ENCODE results near the gene NOVA1.
"Not testable (repeated sequence)": the region's sequence is repeated elsewhere in the genome, so short reads cannot be mapped to it uniquely, and the experiment has no call there.

Gene NOVA1, protein sequence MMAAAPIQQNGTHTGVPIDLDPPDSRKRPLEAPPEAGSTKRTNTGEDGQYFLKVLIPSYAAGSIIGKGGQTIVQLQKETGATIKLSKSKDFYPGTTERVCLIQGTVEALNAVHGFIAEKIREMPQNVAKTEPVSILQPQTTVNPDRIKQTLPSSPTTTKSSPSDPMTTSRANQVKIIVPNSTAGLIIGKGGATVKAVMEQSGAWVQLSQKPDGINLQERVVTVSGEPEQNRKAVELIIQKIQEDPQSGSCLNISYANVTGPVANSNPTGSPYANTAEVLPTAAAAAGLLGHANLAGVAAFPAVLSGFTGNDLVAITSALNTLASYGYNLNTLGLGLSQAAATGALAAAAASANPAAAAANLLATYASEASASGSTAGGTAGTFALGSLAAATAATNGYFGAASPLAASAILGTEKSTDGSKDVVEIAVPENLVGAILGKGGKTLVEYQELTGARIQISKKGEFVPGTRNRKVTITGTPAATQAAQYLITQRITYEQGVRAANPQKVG

GRCh38 chr14:26597589-26598080, at the start of gene NOVA1:
Gene NOVA1 (minus strand): TSS chr14:26598033. CDS start chr14:26597436, 597 bp downstream.
- DNase-seq: no peak

DNA sequence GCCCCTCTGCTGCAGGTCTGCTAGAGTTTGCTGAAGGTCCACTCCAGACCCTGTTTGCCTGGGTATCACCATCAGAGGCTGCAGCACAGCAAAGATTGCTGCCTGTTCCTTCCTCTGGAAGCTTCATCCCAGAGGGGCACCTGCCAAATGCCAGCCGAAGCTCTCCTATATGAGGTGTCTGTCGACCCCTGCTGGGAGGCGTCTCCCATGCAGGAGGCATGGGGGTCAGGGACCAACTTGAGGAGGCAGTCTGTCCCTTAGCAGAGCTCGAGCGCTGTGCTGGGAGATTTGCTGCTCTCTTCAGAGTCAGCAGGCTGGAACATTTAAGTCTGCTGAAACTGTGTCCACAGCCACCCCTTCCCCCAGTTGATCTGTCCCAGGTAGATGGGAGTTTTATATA, 47.2 kb upstream of the NOVA1 start:
- not testable (repeated sequence) for DNase-seq

DNA sequence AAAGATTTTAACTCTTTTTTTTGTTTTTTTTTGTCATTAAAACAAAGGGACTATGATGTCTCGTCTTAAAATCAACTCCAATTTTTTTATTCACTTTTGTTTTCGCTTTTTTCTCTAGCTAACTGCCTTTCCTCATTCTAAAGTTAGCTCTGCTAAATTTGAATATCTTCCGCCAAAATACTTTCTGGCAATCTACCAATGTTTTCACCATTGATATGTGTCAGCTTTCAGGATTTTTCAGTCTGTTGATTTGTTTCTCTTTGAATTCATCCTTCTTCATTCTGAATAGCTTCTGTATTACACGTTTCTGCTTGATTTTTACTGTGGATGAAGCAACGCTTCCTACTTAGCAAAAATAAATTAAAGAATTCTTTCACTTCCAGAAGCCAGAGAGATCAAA, 38.7 kb upstream of the NOVA1 start:
- DNase-seq: no peak

- not testable (repeated sequence) for DNase-seq
Measured at GRCh38 chr14:26634946-26635345, 37.1 kb upstream of the NOVA1 start.

DNA sequence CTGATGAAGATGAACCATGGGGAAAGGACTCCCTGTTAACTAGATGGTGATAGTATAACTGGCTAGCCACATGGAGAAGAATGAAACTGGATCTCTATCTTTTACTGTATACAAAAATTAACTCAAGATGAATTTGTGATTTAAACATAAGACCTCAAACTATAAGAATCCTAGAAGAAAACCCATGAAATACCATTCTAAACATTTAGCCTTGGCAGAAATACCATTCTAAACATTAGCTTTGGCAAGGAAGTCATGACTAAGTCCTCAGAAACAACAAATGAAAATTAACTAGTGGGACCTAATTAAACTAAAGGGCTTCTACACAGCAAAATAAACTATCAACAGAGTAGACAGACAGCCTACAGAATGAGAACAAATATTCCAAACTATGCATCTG, 28.4 kb upstream of the NOVA1 start:
- DNase-seq: no peak

- DNase-seq: no peak
Measured at GRCh38 chr14:26622611-26623010, 24.8 kb upstream of the NOVA1 start.

GRCh38 chr14:26621807-26622560, 24.2 kb upstream of the NOVA1 start:
- DNase-seq: no peak

DNA sequence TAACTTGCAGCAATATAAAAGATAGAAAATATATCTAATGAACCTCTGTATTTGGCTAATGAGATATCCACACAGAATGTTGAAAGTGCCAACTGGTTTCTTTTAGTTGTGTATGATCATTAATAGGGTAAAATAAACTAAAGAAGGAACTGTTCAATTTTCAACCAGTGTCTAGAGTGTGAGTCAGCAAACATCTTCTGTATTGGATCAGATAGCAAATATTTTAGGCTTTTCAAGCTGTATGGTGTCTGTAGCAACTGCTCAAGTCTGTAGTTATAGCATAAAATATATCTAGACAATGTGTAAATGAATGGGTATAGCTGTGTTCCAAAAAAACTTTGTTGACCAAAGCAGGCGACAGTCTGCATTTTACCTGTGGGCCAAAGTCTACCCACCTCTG, 23.5 kb upstream of the NOVA1 start:
- DNase-seq: no peak

- DNase-seq: no peak
Measured at GRCh38 chr14:26611259-26611658, 13.4 kb upstream of the NOVA1 start.

GRCh38 chr14:26606729-26607312, 9.0 kb upstream of the NOVA1 start:
- no peak for DNase-seq

DNA sequence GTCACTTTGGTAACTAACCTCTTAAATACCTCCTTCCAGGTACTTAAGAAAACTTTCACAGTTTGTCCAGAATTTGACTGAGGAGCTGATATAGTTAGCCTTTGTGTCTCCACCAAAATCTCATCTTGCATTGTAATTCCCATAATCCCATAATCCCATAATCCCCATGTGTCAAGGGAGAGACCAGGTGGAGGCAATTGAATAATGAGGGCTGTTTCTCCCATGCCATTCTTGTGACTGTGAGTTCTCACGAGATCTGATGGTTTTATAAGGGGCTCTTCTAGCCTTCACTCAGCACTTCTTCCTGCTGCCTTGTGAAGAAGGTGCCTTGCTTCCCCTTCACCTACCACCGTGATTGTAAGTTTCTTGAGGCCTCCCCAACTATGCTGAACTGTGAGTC, 7.8 kb upstream of the NOVA1 start:
- DNase-seq: no peak

GRCh38 chr14:26602902-26603301, 5.1 kb upstream of the NOVA1 start:
- no peak for DNase-seq

GRCh38 chr14:26601856-26602255, 4.0 kb upstream of the NOVA1 start:
- DNase-seq: no peak

- no peak for DNase-seq
Measured at GRCh38 chr14:26599291-26599690, 1.5 kb upstream of the NOVA1 start.

DNA sequence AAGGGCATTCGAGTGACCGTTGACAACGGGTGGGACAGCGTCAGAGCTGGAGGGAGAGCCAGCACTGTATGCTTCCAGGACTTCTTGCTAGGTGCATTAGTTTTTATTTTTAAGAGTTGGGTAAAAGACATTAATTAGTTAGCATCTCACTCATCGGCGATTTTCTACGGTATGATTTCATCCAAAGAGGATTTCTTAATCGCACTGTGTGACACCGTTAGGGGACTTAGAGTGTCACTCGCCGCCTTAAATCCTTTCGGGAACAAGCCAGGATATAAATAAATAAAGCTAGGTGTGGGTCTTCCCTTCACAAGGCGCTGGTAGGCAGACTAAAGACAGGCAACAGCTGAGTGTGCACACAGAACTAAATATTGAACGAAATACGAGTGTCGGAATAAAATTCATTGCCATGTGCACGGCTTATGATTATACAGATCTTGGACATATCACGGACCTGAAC, 869 bp upstream of the NOVA1 start:
- no peak for DNase-seq

- DNase-seq: no peak
Measured at GRCh38 chr14:26598081-26598671, 343 bp upstream of the NOVA1 start.

- no peak for DNase-seq
Measured at GRCh38 chr14:26597071-26597588, 703 bp downstream of the NOVA1 start.

GRCh38 chr14:26596543-26597061, 1.2 kb downstream of the NOVA1 start:
- no peak for DNase-seq

DNA sequence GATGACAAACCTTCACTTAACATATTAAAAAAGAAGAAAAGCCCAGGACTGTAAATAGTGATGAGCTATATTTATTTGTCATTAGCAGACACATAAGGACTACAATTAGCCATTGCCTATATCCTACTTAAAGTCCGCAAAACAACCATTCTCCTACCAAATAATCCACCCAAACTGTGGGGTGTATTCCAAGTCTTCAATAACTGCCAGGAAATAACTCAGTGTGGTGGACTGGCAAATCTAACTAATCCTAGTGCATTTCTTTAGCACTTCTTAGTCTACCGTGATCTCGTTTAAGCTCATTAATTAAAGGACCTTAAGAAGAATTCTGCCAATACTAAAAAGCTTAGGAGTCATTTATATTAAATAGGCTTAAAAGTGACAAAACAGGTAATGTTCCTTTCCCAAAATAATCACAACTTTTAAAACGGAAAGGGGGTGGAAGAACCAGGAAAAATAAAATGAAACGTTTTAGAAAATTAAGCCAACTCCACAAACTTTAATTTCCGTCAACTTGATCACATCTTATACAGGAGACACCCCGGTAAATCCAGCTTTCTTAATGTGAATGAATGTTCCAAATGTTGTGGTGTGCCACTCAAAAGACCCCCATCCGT, 1.8 kb downstream of the NOVA1 start:
- DNase-seq: no peak

DNA sequence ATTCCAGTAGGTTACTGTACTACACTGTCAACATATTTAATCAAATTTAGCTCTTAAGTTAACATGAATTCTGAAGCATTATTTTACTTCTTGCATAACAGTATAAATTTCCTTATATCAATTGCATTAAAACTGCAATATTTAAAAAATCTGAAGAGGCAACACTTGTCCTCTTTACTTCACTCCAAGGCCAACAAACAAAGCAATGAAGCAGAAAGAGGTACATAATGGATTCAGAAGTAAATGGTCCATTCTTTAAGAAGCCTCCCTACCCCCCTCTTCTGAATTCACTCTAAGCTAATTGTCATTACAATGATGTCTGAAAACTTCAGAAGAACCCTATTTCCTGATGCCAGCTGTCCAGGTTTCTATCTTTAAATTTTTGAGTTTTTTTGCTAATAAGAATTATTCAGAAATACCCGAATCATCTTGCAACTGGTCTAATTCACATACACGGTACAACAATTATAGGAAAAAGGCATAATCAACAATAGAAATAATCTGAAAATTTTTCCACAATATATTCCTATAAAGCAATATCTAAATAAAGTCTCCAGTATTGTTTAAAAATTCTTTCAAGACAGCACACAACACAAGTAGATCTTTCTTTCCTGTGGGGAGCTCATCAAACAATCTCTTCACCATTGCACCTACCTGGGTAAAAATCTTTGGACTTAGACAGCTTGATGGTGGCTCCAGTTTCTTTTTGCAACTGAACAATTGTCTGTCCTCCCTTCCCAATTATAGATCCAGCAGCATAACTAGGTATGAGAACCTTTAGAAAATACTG, 2.9 kb downstream of the NOVA1 start:
- no peak for DNase-seq

GRCh38 chr14:26594148-26594547, 3.7 kb downstream of the NOVA1 start:
- no peak for DNase-seq
